Germinal center (tissue), 1 donor: ENCODE measurements around the gene CTNNAL1.
"Not testable (repeated sequence)": the region's sequence is repeated elsewhere in the genome, so short reads cannot be mapped to it uniquely, and the experiment has no call there.

ENCODE experiments used
- DNase-seq: peaks from one replicate; pipeline ENCODE4 v3.0.0; 2012; ENCODE audit warnings: mixed read lengths, low spot score

CTNNAL1 gene

GRCh38 chr9:108928386-108928785 is 84.9 kb downstream of the CTNNAL1 start:
- DNase-seq, result no peak

- no peak for DNase-seq
Measured at GRCh38 chr9:108924466-108924865, 88.8 kb downstream of the CTNNAL1 start.

GRCh38 chr9:108921200-108921599 is 92.1 kb downstream of the CTNNAL1 start:
- no peak for DNase-seq

- not testable (repeated sequence) for DNase-seq
Measured at GRCh38 chr9:108920401-108920800, 92.9 kb downstream of the CTNNAL1 start.

- DNase-seq, result no peak
Measured at GRCh38 chr9:108919517-108919916, 93.8 kb downstream of the CTNNAL1 start.

DNA sequence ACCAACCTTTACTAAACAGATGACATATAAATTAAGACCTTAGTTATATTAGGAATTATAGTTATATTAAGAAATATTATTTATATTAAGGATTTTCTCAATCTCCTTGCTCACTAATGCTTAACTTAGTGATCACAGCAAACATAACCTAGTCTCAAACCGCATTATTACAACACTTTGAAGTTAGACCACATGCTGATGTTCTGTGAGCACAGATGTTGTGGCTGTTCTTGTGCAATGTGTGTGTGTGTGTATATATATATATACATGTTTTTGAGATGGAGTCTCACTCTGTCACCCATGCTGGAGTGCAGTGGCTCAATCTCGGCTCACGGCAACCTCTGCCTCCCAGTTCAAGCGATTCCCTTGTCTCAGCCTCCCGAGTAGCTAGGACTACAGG is 99.9 kb downstream of the CTNNAL1 start:
- DNase-seq, result no peak

DNA sequence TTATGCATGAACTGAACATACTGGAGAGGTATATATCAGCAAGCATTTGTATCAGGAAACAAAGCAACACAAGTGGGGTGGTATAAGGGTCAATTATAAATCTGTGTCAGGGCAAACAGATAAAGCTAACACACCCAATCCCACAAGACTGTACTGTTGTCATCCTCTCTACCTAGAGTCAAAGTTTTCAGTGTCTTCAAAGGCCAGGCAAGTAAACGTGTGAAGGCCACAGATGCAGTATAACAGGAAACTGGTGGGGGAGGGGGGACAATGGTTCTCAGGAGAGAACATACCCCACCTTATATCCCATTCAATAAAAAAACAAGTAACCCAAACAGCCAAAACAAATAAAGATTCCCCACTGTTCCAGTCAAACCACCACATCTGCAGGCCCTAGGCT is 101.5 kb downstream of the CTNNAL1 start:
- DNase-seq, result no peak

DNA sequence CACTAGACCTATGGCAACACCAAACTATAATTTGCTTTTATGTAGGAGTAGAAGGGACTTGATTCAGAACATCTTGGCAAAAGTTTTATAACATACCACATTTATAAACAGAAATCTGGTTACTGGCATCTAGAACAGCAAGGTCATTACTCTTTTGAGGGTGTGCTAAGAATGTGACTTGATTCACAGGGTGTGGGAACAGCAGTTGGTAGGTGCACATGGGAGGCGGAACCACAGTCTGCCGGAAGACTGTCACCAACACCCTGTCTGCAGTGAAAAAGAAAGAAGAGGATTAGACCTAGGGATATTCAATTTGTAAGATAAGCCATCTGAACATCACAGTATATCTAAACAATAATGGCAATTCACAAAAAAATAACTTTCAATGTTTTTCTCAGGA is 102.4 kb downstream of the CTNNAL1 start:
- DNase-seq, result no peak

- DNase-seq, result no peak
Measured at GRCh38 chr9:108910402-108910801, 102.9 kb downstream of the CTNNAL1 start.

- DNase-seq, result no peak
Measured at GRCh38 chr9:108905494-108905893, 107.8 kb downstream of the CTNNAL1 start.

GRCh38 chr9:108904161-108904560 is 109.1 kb downstream of the CTNNAL1 start:
- no peak for DNase-seq

DNA sequence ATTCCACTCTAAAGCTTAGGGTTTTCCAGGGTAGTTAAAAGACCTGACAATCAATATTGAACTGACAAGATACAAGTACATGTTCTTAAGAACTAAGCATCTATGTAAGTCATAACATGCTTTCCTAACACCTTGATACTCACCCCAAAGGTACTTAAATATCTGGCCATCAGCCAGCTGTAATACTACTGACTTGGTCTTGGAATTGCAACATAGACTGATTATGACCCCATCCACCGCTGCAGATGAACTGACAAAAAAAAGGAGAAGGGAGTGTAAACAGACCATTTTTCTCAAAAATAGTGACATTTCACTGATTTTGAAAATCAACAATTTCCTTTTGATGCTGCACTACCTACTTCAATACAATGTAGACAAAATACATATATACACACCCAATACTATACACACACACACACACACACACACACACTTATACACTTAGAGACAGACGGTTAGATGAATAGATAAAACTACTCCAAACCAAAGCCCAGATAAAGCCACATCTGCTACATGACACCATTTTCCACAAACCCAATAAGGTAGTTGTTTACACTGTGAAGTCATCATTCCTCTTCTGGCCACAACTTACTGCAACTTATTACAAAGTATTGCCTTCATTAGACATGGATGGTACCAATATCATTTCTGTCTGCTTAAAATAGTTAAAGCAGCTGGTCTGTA is 109.7 kb downstream of the CTNNAL1 start:
- no peak for DNase-seq

DNA sequence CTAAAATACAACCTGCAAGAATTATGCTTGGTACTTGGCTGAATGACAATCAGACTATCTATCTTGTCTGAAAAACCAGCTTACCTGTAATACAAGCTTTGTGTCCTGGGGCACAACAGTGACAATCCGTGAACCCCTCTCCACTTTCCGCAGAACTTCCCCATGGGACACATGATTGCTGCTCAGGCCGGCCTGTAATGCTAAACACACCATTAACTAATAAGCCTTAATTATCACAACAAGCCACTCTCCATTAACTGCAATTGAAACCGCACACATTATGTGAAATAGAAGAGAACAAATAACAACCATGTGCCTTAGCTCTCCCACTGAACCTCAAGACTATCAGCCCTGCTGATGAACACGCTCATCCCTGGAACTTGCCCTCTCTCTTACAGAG is 113.1 kb downstream of the CTNNAL1 start:
- no peak for DNase-seq

- not testable (repeated sequence) for DNase-seq
Measured at GRCh38 chr9:108899023-108899695, 114.1 kb downstream of the CTNNAL1 start.

DNA sequence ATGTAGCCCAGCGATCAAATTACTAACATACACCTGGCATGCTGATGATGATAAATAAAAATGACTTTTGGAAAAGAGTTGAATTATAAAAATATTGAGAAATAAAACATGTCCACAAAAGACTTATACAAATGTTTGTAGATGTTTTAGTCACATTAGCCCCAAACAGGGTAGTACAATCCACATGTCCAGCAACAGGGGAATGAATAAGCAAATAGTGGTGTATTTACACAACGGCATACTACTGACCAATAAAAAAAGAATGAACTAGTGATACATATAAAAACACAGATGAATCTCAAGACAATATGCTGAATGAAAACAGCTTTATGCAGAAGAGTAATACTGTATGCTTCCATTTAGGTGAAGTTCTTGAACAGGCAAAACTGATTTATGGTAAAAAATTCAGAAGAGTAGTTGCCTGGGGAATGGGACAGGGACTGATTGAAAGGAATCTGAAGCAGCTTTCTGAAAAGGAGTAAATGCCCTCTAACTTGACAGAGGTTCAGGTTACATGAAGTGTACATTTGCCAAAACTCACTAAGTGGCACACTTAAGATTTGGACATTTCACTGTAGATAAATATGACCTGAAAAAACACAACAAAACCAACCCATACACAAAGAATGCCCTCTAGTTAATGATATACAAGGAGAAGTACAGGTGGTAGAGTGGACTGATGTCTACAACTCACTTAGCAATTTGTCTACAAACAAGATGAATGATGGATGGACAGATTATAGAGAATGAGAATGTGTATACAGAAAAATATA is 115.8 kb downstream of the CTNNAL1 start:
- DNase-seq, result no peak

DNA sequence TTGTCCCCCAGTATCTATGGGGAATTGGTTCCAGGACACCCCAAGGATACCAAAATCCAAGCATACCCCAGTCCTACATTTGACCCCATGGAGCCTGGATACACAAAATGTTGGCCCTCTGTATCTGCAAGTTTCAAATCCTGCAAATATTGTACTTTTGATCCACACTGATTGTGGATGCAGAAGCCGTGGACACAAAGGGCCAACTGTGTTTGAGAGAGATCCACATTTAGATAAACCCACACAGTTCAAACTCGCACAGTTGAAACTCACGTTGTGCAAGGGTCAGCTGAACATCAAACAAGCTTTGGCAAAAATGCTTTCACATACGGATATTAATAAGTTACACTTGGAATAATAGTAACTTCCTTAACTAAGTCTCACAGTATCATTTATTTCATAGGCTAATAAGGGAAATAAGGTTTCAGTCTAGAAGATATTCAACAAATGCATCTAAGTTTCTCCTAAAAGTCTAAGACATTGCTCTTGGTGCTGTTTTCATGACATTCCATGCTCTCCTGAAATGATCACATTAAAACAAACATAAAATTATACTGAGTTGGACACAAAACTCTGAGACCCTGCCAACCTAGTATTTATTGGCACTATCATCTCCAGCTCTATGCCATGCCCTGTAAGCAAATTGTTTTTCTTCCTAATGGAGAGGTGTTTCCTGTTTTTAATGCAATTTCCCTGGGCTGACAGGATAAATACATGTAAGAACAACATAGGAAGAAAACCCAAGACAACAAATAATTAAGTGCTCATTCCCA is 118.9 kb downstream of the CTNNAL1 start:
- DNase-seq, result no peak
